ENCODE data around the gene TNK1. TPM values are rescaled to one million over a fixed set of nuclear protein-coding genes. Genes with fewer than 3 reads are reported as not detected.
A peak's percentile ranks its signal among the peaks of the same experiment; 100 is the strongest.
"Not testable (repeated sequence)": the region's sequence is repeated elsewhere in the genome, so short reads cannot be mapped to it uniquely, and the experiment has no call there.

TNK1 gene
- total RNA-seq, result 2.1 TPM

GRCh38 chr17:7380855-7381683, at the start of gene TNK1:
Gene TNK1 (plus strand): TSS chr17:7381089. CDS start chr17:7382927, 1,838 bp downstream.
- peak; percentile 38 for DNase-seq

GRCh38 chr17:7332111-7332510, 48.8 kb upstream of the TNK1 start:
- DNase-seq, result no peak

- not testable (repeated sequence) for DNase-seq
Observed at GRCh38 chr17:7332600-7333069, 48.3 kb upstream of the TNK1 start.

GRCh38 chr17:7334938-7335538, 45.9 kb upstream of the TNK1 start:
- DNase-seq, result no peak

GRCh38 chr17:7335765-7336164, 45.1 kb upstream of the TNK1 start:
- DNase-seq, result not testable (repeated sequence)

GRCh38 chr17:7336240-7337175, 44.4 kb upstream of the TNK1 start, which contains the start of gene ACAP1:
Gene ACAP1 (plus strand): TSS chr17:7336529. CDS start chr17:7336735, 206 bp downstream.
- no peak for DNase-seq

GRCh38 chr17:7337600-7337999, 43.3 kb upstream of the TNK1 start:
- DNase-seq, result not testable (repeated sequence)

GRCh38 chr17:7340179-7340578, 40.7 kb upstream of the TNK1 start:
- no peak for DNase-seq

GRCh38 chr17:7341842-7342241, 39.0 kb upstream of the TNK1 start:
- DNase-seq, result no peak

- no peak for DNase-seq
Observed at GRCh38 chr17:7343250-7343649, 37.6 kb upstream of the TNK1 start.

- DNase-seq, result no peak
Observed at GRCh38 chr17:7346761-7347614, 33.9 kb upstream of the TNK1 start.

GRCh38 chr17:7347630-7348477, 33.0 kb upstream of the TNK1 start:
- DNase-seq, result no peak

GRCh38 chr17:7348478-7349242, 32.2 kb upstream of the TNK1 start:
- DNase-seq, result no peak

GRCh38 chr17:7351665-7352502, 29.0 kb upstream of the TNK1 start, which contains the start of gene KCTD11:
Gene KCTD11 (plus strand): TSS chr17:7352162.
- peak; percentile 90 for DNase-seq

GRCh38 chr17:7352503-7352889, 28.4 kb upstream of the TNK1 start:
- DNase-seq, result no peak

- DNase-seq, result no peak
Observed at GRCh38 chr17:7352910-7353635, 27.8 kb upstream of the TNK1 start.

- peak; percentile 50 for DNase-seq
Observed at GRCh38 chr17:7354262-7354843, 26.5 kb upstream of the TNK1 start.
